Natural killer cell (primary cell): ENCODE measurements around the gene ABCB7. TPM values are rescaled to one million over a fixed set of nuclear protein-coding genes. Genes with fewer than 3 reads are reported as not detected.

ENCODE experiments used
- ATAC-seq, 3 donors: fragments of 150-1000 bp in 2 of 3; fragments of 200-7000 bp in 1 of 3; cut with Tn5 transposase; 1 replicate in 1 of 3; 2 replicates in 2 of 3; pipeline ENCODE4 v1.10.0; 2021; ENCODE audit warnings: mild to moderate bottlenecking in 2 of 3, moderate library complexity in 2 of 3
- DNase-seq, 2 donors: peaks; one replicate each; pipeline versions ENCODE4 v3.0.0 to v3.0.0-alpha.2; 2013 to 2021; ENCODE audit warnings: mixed read lengths in 1 of 2
- H3K27ac ChIP-seq: one replicate; pipeline ENCODE4 v1.5.1; 2013; ENCODE audit warnings: mild to moderate bottlenecking, low read length
- H3K27me3 ChIP-seq: one replicate; pipeline ENCODE4 v1.6.1; 2013; ENCODE audit warnings: low read length; ENCODE audit not compliant: control insufficient read depth, insufficient read depth
- H3K36me3 ChIP-seq: one replicate; pipeline ENCODE4 v1.6.1; 2013; ENCODE audit warnings: low read length; ENCODE audit not compliant: control insufficient read depth, insufficient read depth
- H3K4me1 ChIP-seq: one replicate; pipeline ENCODE4 v1.6.1; 2013; ENCODE audit warnings: low read length; ENCODE audit not compliant: control insufficient read depth, insufficient read depth
- H3K4me3 ChIP-seq: one replicate; pipeline ENCODE4 v1.5.1; 2013; ENCODE audit warnings: low read length
- H3K9me3 ChIP-seq: one replicate; pipeline ENCODE4 v1.6.1; 2013; ENCODE audit warnings: low read length; ENCODE audit not compliant: control insufficient read depth, insufficient read depth
- H3K27ac Mint-ChIP-seq, 2 donors: one replicate each; pipeline ENCODE4 v1.8.0; 2022; ENCODE audit warnings: mild to moderate bottlenecking in 2 of 2, mixed read lengths in 2 of 2, moderate library complexity in 1 of 2
- H3K27me3 Mint-ChIP-seq, 2 donors: one replicate each; pipeline ENCODE4 v1.8.0; 2022; ENCODE audit warnings: low read depth in 2 of 2, mixed read lengths in 2 of 2
- H3K36me3 Mint-ChIP-seq: one replicate; pipeline ENCODE4 v1.8.0; 2022; ENCODE audit warnings: mixed read lengths
- H3K4me1 Mint-ChIP-seq, 2 donors: one replicate each; pipeline ENCODE4 v1.8.0; 2022; ENCODE audit warnings: mixed read lengths in 2 of 2
- H3K4me3 Mint-ChIP-seq: one replicate; pipeline ENCODE4 v1.8.0; 2022; ENCODE audit warnings: mild to moderate bottlenecking, moderate library complexity, mixed read lengths
- H3K9me3 Mint-ChIP-seq, 2 donors: one replicate each; pipeline ENCODE4 v1.8.0; 2022; ENCODE audit warnings: mixed read lengths in 2 of 2
- CTCF ChIP-seq: fragments of 200-600 bp; IDR thresholded peaks from one replicate; pipeline ENCODE4 v1.8.0; 2022; ENCODE audit warnings: antibody characterized with exemption
- WGBS: methylation state at CpG from one replicate; pipeline ENCODE4 v1.1.7; 2013; ENCODE audit warnings: missing lambda C conversion rate; ENCODE audit not compliant: insufficient coverage; 5-methylcytosine and 5-hydroxymethylcytosine counted together
- intact Hi-C: fragments of 100-400 bp; cut with micrococcal nuclease; formaldehyde crosslinking; loops from one replicate; pipeline ENCODE4 v1.14.2; 2022
- total RNA-seq, 4 donors: library from RNA; stranded (reverse); fragments of 120-200 nt in 1 of 4; gene quantifications; one replicate each; pipeline versions ENCODE4 v1.2.3 to v1.2.4, GENCODE V29; 2013 to 2022

The ABCB7 gene
- total RNA-seq, 3 donors from 2014 or later (not counting 1 experiment from before 2014, with no cell fraction given) = 17.9 to 26.8 (median 20.4) TPM

GRCh38 chrX:75114638-75115037 is 41.4 kb downstream of the ABCB7 start:
- intact Hi-C loops = no loop called here
- no peak overlapping the region for H3K4me3 Mint-ChIP-seq
- DNase-seq (no peak), ATAC-seq (no peak)
- no peaks in the 10 kb centered on the region for H3K36me3 Mint-ChIP-seq
- Histone ChIP-seq H3K4me3 (no peak overlapping the region), H3K9me3 (no peaks in the 10 kb centered on the region), H3K4me1 (no peaks in the 10 kb centered on the region), H3K36me3 (no peaks in the 10 kb centered on the region), H3K27me3 (no peaks in the 10 kb centered on the region), H3K27ac (no peak overlapping the region)
- 100% methylated on average over 3 of the region's 3 CpGs for whole genome bisulfite sequencing
- TF ChIP-seq CTCF = no peak
- H3K27ac Mint-ChIP-seq = no peak overlapping the region
- H3K27me3 Mint-ChIP-seq = no peaks in the 10 kb centered on the region
- no peaks in the 10 kb centered on the region for H3K9me3 Mint-ChIP-seq
- peaks cover 0 to 5% of the 10 kb centered on the region in 2 donors for H3K4me1 Mint-ChIP-seq

GRCh38 chrX:75113664-75114063 is 42.4 kb downstream of the ABCB7 start:
- no peak overlapping the region for H3K27ac Mint-ChIP-seq
- TF ChIP-seq CTCF = no peak
- no peaks in the 10 kb centered on the region for H3K4me1 ChIP-seq
- WGBS = no CpG with 5 or more reads among the region's 1 CpG
- peaks cover 0 to 5% of the 10 kb centered on the region in 2 donors for H3K4me1 Mint-ChIP-seq
- no peak overlapping the region for H3K27ac ChIP-seq
- no peak overlapping the region for H3K4me3 ChIP-seq
- ATAC-seq (no peak), DNase-seq (no peak)
- H3K27me3 Mint-ChIP-seq = no peaks in the 10 kb centered on the region
- no peaks in the 10 kb centered on the region for H3K9me3 ChIP-seq
- no peaks in the 10 kb centered on the region for H3K36me3 Mint-ChIP-seq
- H3K4me3 Mint-ChIP-seq = no peak overlapping the region
- H3K27me3 ChIP-seq = no peaks in the 10 kb centered on the region
- H3K9me3 Mint-ChIP-seq = no peaks in the 10 kb centered on the region
- no peaks in the 10 kb centered on the region for H3K36me3 ChIP-seq
- intact Hi-C loops = no loop called here

- TF ChIP-seq CTCF = no peak
- H3K4me1 ChIP-seq = no peaks in the 10 kb centered on the region
- Mint-ChIP-seq H3K27me3 (no peaks in the 10 kb centered on the region), H3K4me3 (no peak overlapping the region), H3K36me3 (no peaks in the 10 kb centered on the region), H3K9me3 (no peaks in the 10 kb centered on the region), H3K27ac (no peak overlapping the region), H3K4me1 (peaks cover 6 to 22% of the 10 kb centered on the region in 2 donors)
- intact Hi-C loops = no loop called here
- H3K36me3 ChIP-seq = no peaks in the 10 kb centered on the region
- no peaks in the 10 kb centered on the region for H3K9me3 ChIP-seq
- no peaks in the 10 kb centered on the region for H3K27me3 ChIP-seq
- H3K27ac ChIP-seq = no peak overlapping the region
- no peak for DNase-seq
- no peak for ATAC-seq
- no peak overlapping the region for H3K4me3 ChIP-seq
- 96% methylated on average over 5 of the region's 6 CpGs for WGBS
Measured at GRCh38 chrX:75107863-75108509, 48.1 kb downstream of the ABCB7 start.

- no peaks in the 10 kb centered on the region for H3K9me3 Mint-ChIP-seq
- H3K27ac ChIP-seq = no peak overlapping the region
- H3K36me3 Mint-ChIP-seq = no peaks in the 10 kb centered on the region
- no peaks in the 10 kb centered on the region for H3K9me3 ChIP-seq
- no peak overlapping the region for H3K27ac Mint-ChIP-seq
- ATAC-seq (no peak), DNase-seq (no peak)
- intact Hi-C loops = no loop called here
- H3K27me3 Mint-ChIP-seq = no peaks in the 10 kb centered on the region
- no peaks in the 10 kb centered on the region for H3K36me3 ChIP-seq
- no peak overlapping the region for H3K4me3 Mint-ChIP-seq
- no peaks in the 10 kb centered on the region for H3K27me3 ChIP-seq
- no peak overlapping the region for H3K4me3 ChIP-seq
- peaks cover 6 to 23% of the 10 kb centered on the region in 2 donors for H3K4me1 Mint-ChIP-seq
- TF ChIP-seq CTCF = no peak
- no peaks in the 10 kb centered on the region for H3K4me1 ChIP-seq
- over 99% methylated on average over 7 of the region's 10 CpGs for WGBS
Measured at GRCh38 chrX:75106772-75107171, 49.3 kb downstream of the ABCB7 start.
